A549 (cell line): ENCODE measurements around the gene PRKCE.

Experiments
- BHLHE40 ChIP-seq: IDR thresholded peaks from 2 replicates; pipeline ENCODE4 v1.6.1; 2012; ENCODE audit warnings: low read depth, low read length, inconsistent platforms
- CHD4 ChIP-seq: fragments of 200-600 bp; sonication (generic); IDR thresholded peaks from 2 replicates; pipeline ENCODE4 v1.6.1; 2016; ENCODE audit warnings: antibody characterized with exemption, mild to moderate bottlenecking, borderline replicate concordance
- GATA3 ChIP-seq: IDR thresholded peaks from 2 replicates; pipeline ENCODE4 v1.6.1; 2012; ENCODE audit warnings: borderline replicate concordance
- KDM1A ChIP-seq: fragments of 200-600 bp; sonication (generic); IDR thresholded peaks from 2 replicates; pipeline ENCODE4 v1.6.1; 2016; ENCODE audit warnings: low read depth, mild to moderate bottlenecking
- KDM5A ChIP-seq: fragments of 200-600 bp; sonication (generic); IDR thresholded peaks from 2 replicates; pipeline ENCODE4 v1.6.1; 2016; ENCODE audit warnings: antibody characterized with exemption, mild to moderate bottlenecking
- NR3C1 ChIP-seq: fragments of >200 bp; sonication (Bioruptor Twin); formaldehyde crosslinking; IDR thresholded peaks from 3 replicates; pipeline ENCODE4 v1.6.1; 2017
- POLR2A ChIP-seq: IDR thresholded peaks from 2 replicates; pipeline ENCODE4 v1.6.1; 2012; ENCODE audit warnings: mild to moderate bottlenecking, low read length
- POLR2AphosphoS2 ChIP-seq: conservative IDR thresholded peaks from 2 replicates; pipeline ENCODE4 v1.6.1; 2012; ENCODE audit warnings: low read length, improper control_type of control experiment, inconsistent platforms
- RCOR1 ChIP-seq: fragments of 150-350 bp; IDR thresholded peaks from 2 replicates; pipeline ENCODE4 v1.6.1; 2014; ENCODE audit warnings: antibody characterized with exemption, low read length, low read depth
- SREBF2 ChIP-seq: fragments of 450-650 bp; IDR thresholded peaks from 2 replicates; pipeline ENCODE4 v1.6.1; 2014; ENCODE audit warnings: mild to moderate bottlenecking, moderate library complexity
- TF ChIP-seq, protein P1 (sequence below): fragments of >200 bp; sonication (Bioruptor Twin); formaldehyde crosslinking; IDR thresholded peaks from 3 replicates; pipeline ENCODE4 v1.5.1; 2016
- TF ChIP-seq, protein P2 (sequence below): fragments of 450-650 bp; IDR thresholded peaks from 2 replicates; pipeline ENCODE4 v1.6.1; 2014; ENCODE audit warnings: antibody characterized with exemption
- TF ChIP-seq, protein P3 (sequence below): fragments of 200-600 bp; sonication (generic); IDR thresholded peaks from 2 replicates; pipeline ENCODE4 v1.6.1; 2016; ENCODE audit warnings: antibody characterized with exemption, mild to moderate bottlenecking, moderate library complexity
- TF ChIP-seq, protein P4 (sequence below): fragments of 250-450 bp; sonication (Bioruptor Pico); IDR thresholded peaks from 2 replicates; pipeline ENCODE4 v1.5.0; 2021; ENCODE audit warnings: mild to moderate bottlenecking, moderate library complexity, borderline replicate concordance

DNA sequence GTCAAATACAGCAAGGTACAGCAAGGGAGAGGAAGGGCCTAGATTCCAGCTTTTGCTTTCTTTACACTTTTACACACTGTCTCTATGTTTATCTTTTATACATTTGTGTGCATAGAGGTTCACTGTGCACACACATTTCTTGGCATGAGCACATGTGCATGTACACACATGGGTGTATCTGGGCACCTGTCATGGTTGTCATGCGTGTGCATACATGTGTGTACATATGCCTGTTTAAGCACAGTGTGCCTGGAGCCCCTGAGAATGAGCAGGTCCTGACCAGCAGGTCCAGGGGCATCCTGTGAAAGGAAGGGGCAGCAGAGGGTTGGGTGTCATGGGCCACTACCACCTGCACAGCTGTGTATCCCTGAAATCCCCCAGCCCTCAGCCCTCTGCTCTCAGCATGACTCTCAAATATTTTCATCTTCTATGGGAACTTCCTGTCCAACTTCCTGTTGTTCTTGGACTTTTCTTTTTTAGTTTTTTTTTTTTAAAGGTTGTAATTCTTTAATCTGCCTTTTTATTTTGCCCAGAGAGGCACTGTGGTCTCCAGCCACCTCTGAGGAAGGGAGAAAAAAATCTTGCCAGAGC, 548.7 kb downstream of the PRKCE start:
- TF ChIP-seq, protein P1, sequence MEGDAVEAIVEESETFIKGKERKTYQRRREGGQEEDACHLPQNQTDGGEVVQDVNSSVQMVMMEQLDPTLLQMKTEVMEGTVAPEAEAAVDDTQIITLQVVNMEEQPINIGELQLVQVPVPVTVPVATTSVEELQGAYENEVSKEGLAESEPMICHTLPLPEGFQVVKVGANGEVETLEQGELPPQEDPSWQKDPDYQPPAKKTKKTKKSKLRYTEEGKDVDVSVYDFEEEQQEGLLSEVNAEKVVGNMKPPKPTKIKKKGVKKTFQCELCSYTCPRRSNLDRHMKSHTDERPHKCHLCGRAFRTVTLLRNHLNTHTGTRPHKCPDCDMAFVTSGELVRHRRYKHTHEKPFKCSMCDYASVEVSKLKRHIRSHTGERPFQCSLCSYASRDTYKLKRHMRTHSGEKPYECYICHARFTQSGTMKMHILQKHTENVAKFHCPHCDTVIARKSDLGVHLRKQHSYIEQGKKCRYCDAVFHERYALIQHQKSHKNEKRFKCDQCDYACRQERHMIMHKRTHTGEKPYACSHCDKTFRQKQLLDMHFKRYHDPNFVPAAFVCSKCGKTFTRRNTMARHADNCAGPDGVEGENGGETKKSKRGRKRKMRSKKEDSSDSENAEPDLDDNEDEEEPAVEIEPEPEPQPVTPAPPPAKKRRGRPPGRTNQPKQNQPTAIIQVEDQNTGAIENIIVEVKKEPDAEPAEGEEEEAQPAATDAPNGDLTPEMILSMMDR: no peak
- TF ChIP-seq SREBF2: no peak
- TF ChIP-seq POLR2A: no peak
- TF ChIP-seq, protein P2, sequence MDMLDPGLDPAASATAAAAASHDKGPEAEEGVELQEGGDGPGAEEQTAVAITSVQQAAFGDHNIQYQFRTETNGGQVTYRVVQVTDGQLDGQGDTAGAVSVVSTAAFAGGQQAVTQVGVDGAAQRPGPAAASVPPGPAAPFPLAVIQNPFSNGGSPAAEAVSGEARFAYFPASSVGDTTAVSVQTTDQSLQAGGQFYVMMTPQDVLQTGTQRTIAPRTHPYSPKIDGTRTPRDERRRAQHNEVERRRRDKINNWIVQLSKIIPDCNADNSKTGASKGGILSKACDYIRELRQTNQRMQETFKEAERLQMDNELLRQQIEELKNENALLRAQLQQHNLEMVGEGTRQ: no peak
- no peak for TF ChIP-seq BHLHE40
- TF ChIP-seq POLR2AphosphoS2: no peak
- no peak for TF ChIP-seq KDM5A
- no peak for TF ChIP-seq RCOR1
- no peak for TF ChIP-seq GATA3
- no peak for TF ChIP-seq CHD4
- TF ChIP-seq, protein P3, sequence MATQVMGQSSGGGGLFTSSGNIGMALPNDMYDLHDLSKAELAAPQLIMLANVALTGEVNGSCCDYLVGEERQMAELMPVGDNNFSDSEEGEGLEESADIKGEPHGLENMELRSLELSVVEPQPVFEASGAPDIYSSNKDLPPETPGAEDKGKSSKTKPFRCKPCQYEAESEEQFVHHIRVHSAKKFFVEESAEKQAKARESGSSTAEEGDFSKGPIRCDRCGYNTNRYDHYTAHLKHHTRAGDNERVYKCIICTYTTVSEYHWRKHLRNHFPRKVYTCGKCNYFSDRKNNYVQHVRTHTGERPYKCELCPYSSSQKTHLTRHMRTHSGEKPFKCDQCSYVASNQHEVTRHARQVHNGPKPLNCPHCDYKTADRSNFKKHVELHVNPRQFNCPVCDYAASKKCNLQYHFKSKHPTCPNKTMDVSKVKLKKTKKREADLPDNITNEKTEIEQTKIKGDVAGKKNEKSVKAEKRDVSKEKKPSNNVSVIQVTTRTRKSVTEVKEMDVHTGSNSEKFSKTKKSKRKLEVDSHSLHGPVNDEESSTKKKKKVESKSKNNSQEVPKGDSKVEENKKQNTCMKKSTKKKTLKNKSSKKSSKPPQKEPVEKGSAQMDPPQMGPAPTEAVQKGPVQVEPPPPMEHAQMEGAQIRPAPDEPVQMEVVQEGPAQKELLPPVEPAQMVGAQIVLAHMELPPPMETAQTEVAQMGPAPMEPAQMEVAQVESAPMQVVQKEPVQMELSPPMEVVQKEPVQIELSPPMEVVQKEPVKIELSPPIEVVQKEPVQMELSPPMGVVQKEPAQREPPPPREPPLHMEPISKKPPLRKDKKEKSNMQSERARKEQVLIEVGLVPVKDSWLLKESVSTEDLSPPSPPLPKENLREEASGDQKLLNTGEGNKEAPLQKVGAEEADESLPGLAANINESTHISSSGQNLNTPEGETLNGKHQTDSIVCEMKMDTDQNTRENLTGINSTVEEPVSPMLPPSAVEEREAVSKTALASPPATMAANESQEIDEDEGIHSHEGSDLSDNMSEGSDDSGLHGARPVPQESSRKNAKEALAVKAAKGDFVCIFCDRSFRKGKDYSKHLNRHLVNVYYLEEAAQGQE: no peak
- TF ChIP-seq KDM1A: no peak
- TF ChIP-seq, protein P4, sequence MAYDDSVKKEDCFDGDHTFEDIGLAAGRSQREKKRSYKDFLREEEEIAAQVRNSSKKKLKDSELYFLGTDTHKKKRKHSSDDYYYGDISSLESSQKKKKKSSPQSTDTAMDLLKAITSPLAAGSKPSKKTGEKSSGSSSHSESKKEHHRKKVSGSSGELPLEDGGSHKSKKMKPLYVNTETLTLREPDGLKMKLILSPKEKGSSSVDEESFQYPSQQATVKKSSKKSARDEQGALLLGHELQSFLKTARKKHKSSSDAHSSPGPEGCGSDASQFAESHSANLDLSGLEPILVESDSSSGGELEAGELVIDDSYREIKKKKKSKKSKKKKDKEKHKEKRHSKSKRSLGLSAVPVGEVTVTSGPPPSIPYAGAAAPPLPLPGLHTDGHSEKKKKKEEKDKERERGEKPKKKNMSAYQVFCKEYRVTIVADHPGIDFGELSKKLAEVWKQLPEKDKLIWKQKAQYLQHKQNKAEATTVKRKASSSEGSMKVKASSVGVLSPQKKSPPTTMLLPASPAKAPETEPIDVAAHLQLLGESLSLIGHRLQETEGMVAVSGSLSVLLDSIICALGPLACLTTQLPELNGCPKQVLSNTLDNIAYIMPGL (CRISPR knock-in tag): no peak
- no peak for TF ChIP-seq NR3C1
